ENCODE measurements around the gene HOXD10.

DNA sequence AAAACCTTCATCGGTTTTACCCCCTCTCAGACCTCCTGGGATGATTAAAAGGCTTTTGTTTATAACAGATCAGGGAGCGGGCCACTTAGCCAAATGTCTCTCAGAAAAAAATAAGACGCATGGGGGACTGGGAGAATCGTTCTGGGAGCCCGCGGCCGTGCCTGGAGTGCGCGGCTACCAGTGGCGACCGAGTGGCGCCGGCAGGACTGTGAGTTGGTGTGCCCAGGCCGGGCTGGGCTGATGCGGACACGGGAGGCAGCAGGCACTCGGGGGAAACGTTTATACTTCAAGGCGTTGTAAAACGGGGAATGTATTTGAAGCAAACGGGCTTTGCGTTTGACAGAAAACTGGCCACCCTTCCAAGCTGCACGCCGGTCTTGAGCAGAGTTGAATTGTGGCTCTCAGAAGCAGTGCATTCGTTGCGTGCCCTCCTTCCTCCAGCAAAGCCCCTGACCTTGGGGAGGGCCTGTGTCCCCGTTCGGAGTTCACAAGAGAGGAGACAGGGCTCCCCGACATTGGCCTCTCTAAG, 4.7 kb upstream of the HOXD10 start:
- TF ChIP-seq EZH2phosphoT487 (IDR thresholded peaks at IDR 0.05; ENCODE audit: low read depth): no peak
- TF ChIP-seq, protein P1, sequence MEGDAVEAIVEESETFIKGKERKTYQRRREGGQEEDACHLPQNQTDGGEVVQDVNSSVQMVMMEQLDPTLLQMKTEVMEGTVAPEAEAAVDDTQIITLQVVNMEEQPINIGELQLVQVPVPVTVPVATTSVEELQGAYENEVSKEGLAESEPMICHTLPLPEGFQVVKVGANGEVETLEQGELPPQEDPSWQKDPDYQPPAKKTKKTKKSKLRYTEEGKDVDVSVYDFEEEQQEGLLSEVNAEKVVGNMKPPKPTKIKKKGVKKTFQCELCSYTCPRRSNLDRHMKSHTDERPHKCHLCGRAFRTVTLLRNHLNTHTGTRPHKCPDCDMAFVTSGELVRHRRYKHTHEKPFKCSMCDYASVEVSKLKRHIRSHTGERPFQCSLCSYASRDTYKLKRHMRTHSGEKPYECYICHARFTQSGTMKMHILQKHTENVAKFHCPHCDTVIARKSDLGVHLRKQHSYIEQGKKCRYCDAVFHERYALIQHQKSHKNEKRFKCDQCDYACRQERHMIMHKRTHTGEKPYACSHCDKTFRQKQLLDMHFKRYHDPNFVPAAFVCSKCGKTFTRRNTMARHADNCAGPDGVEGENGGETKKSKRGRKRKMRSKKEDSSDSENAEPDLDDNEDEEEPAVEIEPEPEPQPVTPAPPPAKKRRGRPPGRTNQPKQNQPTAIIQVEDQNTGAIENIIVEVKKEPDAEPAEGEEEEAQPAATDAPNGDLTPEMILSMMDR (IDR thresholded peaks at IDR 0.05; ENCODE audit: low read depth, low read length): no peak

Measured in OCI-LY3 (cell line).